Measurements from ENCODE around the gene CAPN10. TPM values are rescaled to one million over a fixed set of nuclear protein-coding genes. Genes with fewer than 3 reads are reported as not detected.

Gene CAPN10
- total and polyA plus RNA-seq, 2 donors (not counting 3 experiments of a cell fraction or from before 2014, with no cell fraction given) = 25.2 to 39.9 TPM

DNA sequence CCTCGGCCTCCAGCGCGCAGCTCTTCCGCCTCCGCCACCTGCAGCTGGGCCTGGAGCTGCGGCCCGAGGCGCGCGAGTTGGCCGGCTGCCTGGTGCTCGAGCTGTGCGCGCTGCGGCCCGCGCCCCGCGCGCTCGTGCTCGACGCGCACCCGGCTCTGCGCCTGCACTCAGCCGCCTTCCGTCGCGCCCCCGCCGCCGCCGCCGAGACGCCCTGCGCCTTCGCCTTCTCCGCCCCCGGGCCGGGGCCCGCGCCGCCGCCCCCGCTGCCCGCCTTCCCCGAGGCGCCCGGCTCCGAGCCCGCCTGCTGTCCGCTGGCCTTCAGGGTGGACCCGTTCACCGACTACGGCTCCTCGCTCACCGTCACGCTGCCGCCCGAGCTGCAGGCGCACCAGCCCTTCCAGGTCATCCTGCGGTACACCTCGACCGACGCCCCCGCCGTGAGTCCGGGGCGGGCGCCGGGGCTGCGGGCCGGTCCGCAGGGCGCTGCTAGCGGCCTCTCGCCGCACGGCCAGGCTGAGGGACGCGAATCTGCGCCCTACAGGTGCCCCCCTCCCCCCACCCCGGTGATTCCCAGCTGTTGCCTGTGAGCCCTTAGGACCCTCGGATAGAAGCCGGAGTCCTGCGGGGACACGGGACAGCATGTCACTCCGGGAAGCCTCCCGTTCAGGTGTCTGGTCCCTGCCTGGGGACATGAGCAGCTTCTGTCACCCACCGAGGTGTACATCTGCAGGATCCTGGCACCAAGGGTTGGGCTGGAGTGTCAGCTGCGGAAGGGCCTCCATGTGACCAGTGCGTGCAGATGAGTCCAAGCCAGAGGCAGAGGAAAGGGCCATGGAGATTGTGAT lies 17.6 kb upstream of the CAPN10 start:
- Histone ChIP-seq H3K79me2 (ENCODE audit: control insufficient read depth, insufficient read depth, low read length) (peaks cover 20% of the 10 kb centered on the region), H3K27ac (ENCODE audit: insufficient read depth, low read depth, low read length) (no peak overlapping the region), H3K4me1 (ENCODE audit: control insufficient read depth, extremely low read depth, insufficient read depth, low read length) (peaks cover 32% of the 10 kb centered on the region), H2AFZ (ENCODE audit: low read depth, low read length) (peak overlapping the region; percentile 7), H4K20me1 (replicated peaks; ENCODE audit: control insufficient read depth, extremely low read depth, insufficient read depth, low read length) (no peaks in the 10 kb centered on the region), H3K27me3 (ENCODE audit: control insufficient read depth in 2 of 2, insufficient read depth in 2 of 2, low read length in 2 of 2) (no peaks in the 10 kb centered on the region), H3K36me3 (ENCODE audit: control insufficient read depth in 2 of 2, extremely low read depth in 1 of 2, insufficient read depth in 2 of 2, low read length in 2 of 2) (peaks cover 0 to 2% of the 10 kb centered on the region in 2 experiments), H3K9me3 (replicated peaks; ENCODE audit: control insufficient read depth, insufficient read depth, low read length) (no peaks in the 10 kb centered on the region), H3K9ac (replicated peaks; ENCODE audit: extremely low read depth, insufficient read depth, low read length) (peak overlapping the region; percentile 28), H3K4me2 (ENCODE audit: insufficient read depth, low read length) (peak overlapping the region; percentile 74), H3K9me1 (replicated peaks; ENCODE audit: control insufficient read depth, extremely low read depth, insufficient read depth, low read length) (no peaks in the 10 kb centered on the region), H3K4me3 (replicated peaks in 1 of 3; ENCODE audit: insufficient read depth in 1 of 3, low read depth in 1 of 3, low read length in 3 of 3) (peak overlapping the region; percentile 33 to 71 (median 42))
- DNase-seq (ENCODE audit: low read depth, low spot score) (peak; percentile 59), FAIRE-seq (peak; percentile 71)
- CTCF ChIA-PET = interaction anchor here (0.6 to 1.1 kb wide), 6 partner anchors 8 to 17 kb away, joined by 3 to 10 read pairs (median 4); partner anchors contain the start of genes ANKMY1 and CAPN10
- POLR2A ChIA-PET = interaction anchor here (1.9 kb wide), 1 partner anchor 17 kb away, joined by 7 read pairs; the partner anchor contains the start of gene CAPN10
- TSS peak; percentile 6 for BruUV-seq (replicated peaks)
- dilution Hi-C loops (cut with MboI; ENCODE audit: extremely low pct_ligation_motif_present, low sequenced_read_pairs) (no loop called here), intact Hi-C loops (cut with micrococcal nuclease) (loop anchor here (1.0 to 10.0 kb wide), 5 partner anchors 9 to 648 kb away; partner anchors contain the start of genes DUSP28, GPC1 and SNED1)
- TF ChIP-seq POLR2A (IDR thresholded peaks at IDR 0.05; ENCODE audit: low read depth, low read length) (peak; percentile 27), POLR2AphosphoS5 (IDR thresholded peaks at IDR 0.05; ENCODE audit: insufficient read depth, low read depth, low read length) (peak; percentile 59), FOS (IDR thresholded peaks at IDR 0.05; ENCODE audit: borderline replicate concordance, insufficient read depth, low read length) (no peak)

DNA sequence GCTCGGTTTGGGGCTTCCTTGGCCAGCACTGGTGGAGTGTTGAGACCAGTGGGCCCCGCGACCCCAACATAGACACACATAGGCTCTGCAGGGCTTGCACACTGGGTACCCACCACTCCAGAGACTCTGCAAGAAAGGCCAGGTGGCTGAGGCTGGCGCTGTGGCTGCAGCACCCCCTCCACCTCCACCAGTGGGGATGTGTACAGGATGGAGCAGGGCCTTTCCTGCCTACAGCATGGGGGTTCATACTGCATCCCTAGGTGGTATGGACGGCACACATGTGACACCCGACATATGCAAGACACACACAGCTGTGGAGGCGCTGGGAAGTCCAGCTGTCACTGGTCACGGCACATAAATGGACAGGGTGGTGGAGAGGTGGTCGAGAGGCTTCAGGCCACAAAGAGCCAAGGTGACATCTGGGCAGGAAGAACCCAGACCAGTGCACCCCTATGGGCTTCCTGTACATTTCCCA lies 17.0 kb upstream of the CAPN10 start:
- peaks cover 20% of the 10 kb centered on the region for H3K79me2 ChIP-seq (ENCODE audit: control insufficient read depth, insufficient read depth, low read length)
- ChIA-PET CTCF (interaction anchor here (0.6 to 1.0 kb wide), 2 partner anchors 9 to 13 kb away, joined by 3 to 4 read pairs; no protein-coding TSS in a partner anchor), POLR2A (interaction anchor here (1.9 kb wide), 1 partner anchor 17 kb away, joined by 7 read pairs; the partner anchor contains the start of gene CAPN10)
- H3K27me3 ChIP-seq (ENCODE audit: control insufficient read depth in 2 of 2, insufficient read depth in 2 of 2, low read length in 2 of 2) = no peaks in the 10 kb centered on the region
- TF ChIP-seq JUN (IDR thresholded peaks at IDR 0.05; ENCODE audit: borderline replicate concordance, insufficient read depth, insufficient read length, low read depth) (no peak), MYC (IDR thresholded peaks at IDR 0.05; ENCODE audit: low read depth, low read length) (no peak)
- H3K4me1 ChIP-seq (ENCODE audit: control insufficient read depth, extremely low read depth, insufficient read depth, low read length) = peaks cover 32% of the 10 kb centered on the region
- H3K4me3 ChIP-seq (replicated peaks in 1 of 3; ENCODE audit: insufficient read depth in 1 of 3, low read depth in 1 of 3, low read length in 3 of 3) = peak overlapping the region; percentile 33 to 71 (median 42)
- dilution Hi-C loops (cut with MboI; ENCODE audit: extremely low pct_ligation_motif_present, low sequenced_read_pairs) = no loop called here
- H3K36me3 ChIP-seq (ENCODE audit: control insufficient read depth in 2 of 2, extremely low read depth in 1 of 2, insufficient read depth in 2 of 2, low read length in 2 of 2) = peaks cover 0 to 5% of the 10 kb centered on the region in 2 experiments
- H3K27ac ChIP-seq (ENCODE audit: insufficient read depth, low read depth, low read length) = no peak overlapping the region
- DNase-seq (ENCODE audit: low read depth, low spot score) (no peak), FAIRE-seq (no peak)
- H2AFZ ChIP-seq (ENCODE audit: low read depth, low read length) = no peak overlapping the region
- intact Hi-C loops (cut with micrococcal nuclease) = loop anchor here (2.0 to 10.0 kb wide), 4 partner anchors 132 to 648 kb away; partner anchors contain the start of genes GPC1 and SNED1
- peak overlapping the region; percentile 74 for H3K4me2 ChIP-seq (ENCODE audit: insufficient read depth, low read length)
- BruUV-seq (replicated peaks) = no TSS peak
- H3K9ac ChIP-seq (replicated peaks; ENCODE audit: extremely low read depth, insufficient read depth, low read length) = no peak overlapping the region
- no peaks in the 10 kb centered on the region for H4K20me1 ChIP-seq (replicated peaks; ENCODE audit: control insufficient read depth, extremely low read depth, insufficient read depth, low read length)
- H3K9me3 ChIP-seq (replicated peaks; ENCODE audit: control insufficient read depth, insufficient read depth, low read length) = no peaks in the 10 kb centered on the region
- no peaks in the 10 kb centered on the region for H3K9me1 ChIP-seq (replicated peaks; ENCODE audit: control insufficient read depth, extremely low read depth, insufficient read depth, low read length)

Data from endothelial cell of umbilical vein (primary cell).